NCI-H2107 (cell line): Measurements from ENCODE around the gene KLHDC4.
"Not testable (repeated sequence)": the region's sequence is repeated elsewhere in the genome, so short reads cannot be mapped to it uniquely, and the experiment has no call there.

Experiments used
- DNase-seq: peaks from one replicate; lab custom pipeline; 2025; lab: John Stamatoyannopoulos, UW

The KLHDC4 gene

GRCh38 chr16:87720446-87720845 is 45.3 kb downstream of the KLHDC4 start:
- no peak for DNase-seq

- DNase-seq = not testable (repeated sequence)
These were observed 47.0 kb downstream of the KLHDC4 start for GRCh38 chr16:87718831-87719230.

DNA sequence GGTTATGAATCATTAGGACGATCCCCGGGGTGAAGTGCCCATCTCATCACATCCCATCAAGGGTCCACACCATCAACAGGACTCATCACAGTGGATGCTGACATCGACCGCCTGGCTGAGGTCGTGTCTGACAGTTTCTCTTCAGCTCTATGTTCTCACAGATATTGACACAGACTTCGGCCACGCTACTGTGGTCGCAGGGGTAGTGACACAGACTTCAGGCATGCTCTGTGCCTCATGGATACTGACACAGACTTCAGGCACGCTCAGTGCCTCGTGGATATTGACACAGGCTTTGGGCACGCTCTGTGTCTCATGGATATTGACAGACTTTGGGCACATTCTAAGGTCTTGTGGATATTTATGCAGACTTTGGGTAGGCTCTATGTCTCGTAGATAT is 50.1 kb downstream of the KLHDC4 start:
- no peak for DNase-seq

DNA sequence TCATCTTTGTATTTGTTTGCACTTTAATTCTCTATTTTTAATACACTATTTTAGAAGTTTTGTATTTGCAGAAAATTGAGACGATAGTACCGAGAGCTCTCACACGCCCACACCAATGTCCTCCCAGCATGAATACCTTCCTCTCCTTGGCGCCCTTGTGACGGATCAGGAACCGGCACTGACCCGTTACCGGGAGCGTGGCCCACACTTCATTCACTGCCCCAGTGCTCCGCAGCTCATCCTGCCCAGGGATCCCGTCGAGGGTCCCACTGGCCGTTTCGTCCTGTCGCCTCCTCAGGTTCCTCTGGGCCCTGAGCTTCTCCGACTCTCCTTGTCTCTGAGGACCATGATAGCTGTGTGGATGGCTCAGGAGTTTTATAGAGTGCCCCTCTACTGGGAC is 50.6 kb downstream of the KLHDC4 start:
- DNase-seq = no peak

- DNase-seq = no peak
These were observed 52.1 kb downstream of the KLHDC4 start for GRCh38 chr16:87713451-87714229.

DNA sequence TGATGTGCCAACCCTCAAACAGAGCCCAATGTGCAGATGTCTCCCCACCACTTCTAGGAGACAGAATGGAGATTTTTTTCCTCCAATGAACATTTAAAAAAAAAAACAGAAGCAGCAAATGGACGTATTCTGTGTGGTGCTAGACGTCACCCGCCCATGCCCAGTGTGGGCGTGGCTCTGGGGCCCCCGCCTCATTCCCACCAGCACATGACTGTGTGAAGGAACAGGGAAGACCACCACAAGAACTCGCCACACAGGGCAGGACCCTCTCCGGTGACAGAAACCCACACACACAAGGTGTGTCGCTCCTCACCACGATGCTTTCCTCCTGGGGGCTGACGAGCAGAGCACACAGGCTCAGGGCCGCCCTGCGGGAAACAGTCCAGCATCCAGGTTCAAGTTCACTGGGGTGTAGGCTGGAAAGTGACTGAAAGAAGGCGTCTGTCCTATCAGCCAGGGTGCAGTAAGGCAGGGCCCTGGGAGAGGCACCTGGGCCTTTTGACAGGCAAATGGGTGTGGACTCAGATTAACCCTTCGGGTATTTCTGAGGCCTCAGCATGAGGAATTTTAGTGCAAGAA is 53.5 kb downstream of the KLHDC4 start:
- no peak for DNase-seq

- DNase-seq = no peak
These were observed 54.9 kb downstream of the KLHDC4 start for GRCh38 chr16:87710887-87711286.

- DNase-seq = no peak
These were observed 56.1 kb downstream of the KLHDC4 start for GRCh38 chr16:87709677-87710076.

- DNase-seq = no peak
These were observed 56.7 kb downstream of the KLHDC4 start for GRCh38 chr16:87708881-87709638.

GRCh38 chr16:87707714-87708580 is 57.8 kb downstream of the KLHDC4 start:
- no peak for DNase-seq

GRCh38 chr16:87707097-87707496 is 58.7 kb downstream of the KLHDC4 start:
- DNase-seq = no peak

DNA sequence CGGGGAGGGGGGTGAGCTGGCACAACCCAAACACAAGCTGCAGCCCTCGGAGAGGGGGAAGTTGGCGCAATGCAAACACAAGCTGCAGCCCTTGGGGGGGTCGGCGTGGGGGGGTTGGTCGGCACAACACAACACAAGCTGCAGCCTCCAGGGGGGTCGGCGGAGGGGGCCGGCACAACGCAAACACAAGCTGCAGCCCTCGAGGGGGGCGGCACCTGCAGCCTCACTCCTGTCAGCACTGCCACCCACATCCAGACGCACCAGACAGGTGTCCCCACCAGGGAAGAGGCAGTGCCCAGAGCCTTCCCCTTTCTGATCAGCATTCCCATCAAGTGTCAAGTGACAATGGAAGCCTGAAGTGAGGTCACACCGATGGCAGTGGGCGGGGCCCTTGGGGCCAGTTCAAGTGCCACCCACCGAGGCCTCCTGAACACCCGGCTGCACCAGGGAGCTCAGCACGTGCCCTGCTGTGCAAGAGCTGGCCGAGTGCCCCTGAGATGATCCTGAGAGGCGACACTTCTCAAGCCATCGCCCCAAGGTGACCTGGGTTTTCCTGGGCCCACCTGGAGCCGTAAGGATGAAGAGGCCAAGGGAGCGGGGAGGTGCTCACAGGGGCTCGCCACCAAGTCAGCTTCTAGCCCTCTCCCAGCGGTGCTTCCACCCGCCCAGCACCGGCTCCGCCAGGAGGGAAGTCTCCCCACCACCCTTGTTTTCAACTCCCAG is 59.3 kb downstream of the KLHDC4 start:
- DNase-seq = peak; percentile 71

- DNase-seq = no peak
These were observed 60.0 kb downstream of the KLHDC4 start for GRCh38 chr16:87705771-87706277.

DNA sequence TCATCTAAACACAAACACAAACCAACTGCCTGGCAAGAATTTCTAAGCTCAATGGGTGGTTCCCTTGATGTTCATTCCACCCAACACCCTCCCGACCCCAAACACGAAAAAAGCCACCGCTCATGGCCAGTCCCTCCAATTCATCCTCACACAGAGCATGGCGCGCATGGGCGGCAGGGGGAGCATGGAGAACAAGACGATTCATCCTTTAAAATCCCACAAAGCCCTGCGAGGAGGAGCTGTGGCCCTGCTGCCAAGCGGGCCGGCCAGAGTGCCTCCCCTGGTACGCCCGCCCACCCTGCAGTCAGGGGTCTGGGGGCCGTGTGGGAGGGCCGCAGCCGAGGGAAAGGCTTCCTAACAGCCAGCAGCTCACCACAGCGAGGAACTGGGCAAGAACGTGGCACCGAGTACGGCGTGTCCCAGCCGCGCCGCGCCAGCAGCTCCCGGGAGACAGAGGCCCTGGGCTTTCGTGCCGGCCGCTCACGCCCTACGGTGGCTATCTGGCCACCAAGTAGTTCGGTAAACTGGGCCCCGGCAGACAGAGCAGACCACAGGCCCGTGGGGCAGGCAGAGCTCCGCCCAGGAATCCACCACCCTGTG is 60.9 kb downstream of the KLHDC4 start:
- DNase-seq = no peak

GRCh38 chr16:87703835-87704375 is 61.9 kb downstream of the KLHDC4 start:
- DNase-seq = no peak

- DNase-seq = no peak
These were observed 62.7 kb downstream of the KLHDC4 start for GRCh38 chr16:87703071-87703470.

- no peak for DNase-seq
These were observed 63.4 kb downstream of the KLHDC4 start for GRCh38 chr16:87702325-87702811.

DNA sequence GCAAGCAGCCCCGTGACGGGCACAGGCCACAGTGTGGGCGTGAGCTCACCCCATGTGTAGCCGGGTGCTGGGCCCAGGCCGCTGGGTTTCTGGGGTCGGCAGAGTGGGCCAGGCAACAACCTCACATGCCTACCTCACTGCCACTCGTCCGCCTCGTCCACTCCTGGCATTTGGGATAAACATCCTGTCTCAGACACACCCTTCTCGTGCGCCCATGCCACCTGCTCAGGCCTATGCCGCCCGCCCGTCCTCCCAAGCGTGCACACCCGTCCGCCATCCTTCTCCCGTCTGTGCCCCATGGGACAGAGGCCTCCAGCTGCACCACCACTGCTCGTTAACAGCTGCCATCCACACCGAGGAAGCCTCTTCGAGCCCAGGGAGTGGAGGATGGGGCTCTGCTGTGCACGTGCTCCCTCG is 64.3 kb downstream of the KLHDC4 start:
- no peak for DNase-seq

DNA sequence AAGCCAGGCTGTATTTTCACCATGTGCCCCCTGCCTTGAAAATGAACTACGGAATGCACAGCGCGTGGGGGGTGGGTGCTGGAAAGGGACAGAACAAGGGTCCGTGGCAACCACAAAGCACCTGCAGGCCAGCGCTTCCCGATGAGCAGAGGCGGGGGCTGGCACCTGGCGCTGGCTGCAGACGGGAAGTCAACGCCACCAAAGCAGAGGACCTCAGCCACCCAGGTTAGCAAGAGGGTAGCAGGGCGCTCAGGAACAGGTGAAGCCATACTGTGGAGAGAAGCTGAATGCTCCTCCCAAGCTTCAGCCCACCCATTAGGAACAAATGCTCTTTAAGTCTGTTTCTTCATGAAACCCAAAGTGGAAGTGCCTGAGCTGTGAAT is 64.7 kb downstream of the KLHDC4 start:
- no peak for DNase-seq

GRCh38 chr16:87700406-87701077 is 65.2 kb downstream of the KLHDC4 start:
- DNase-seq = no peak
